KG1 (cell line): Measurements from ENCODE around the gene ZNF619.
"Not testable (repeated sequence)": the region's sequence is repeated elsewhere in the genome, so short reads cannot be mapped to it uniquely, and the experiment has no call there.

ENCODE experiments used
- DNase-seq: peaks from one replicate; lab custom pipeline; 2025; lab: John Stamatoyannopoulos, UW

The ZNF619 gene

GRCh38 chr3:40476478-40477470 is at the start of gene ZNF619:
Gene ZNF619 (plus strand): TSS chr3:40477122. CDS start chr3:40477980, 858 bp downstream.
- peak; percentile 59 for DNase-seq

GRCh38 chr3:40432793-40433192 is 44.1 kb upstream of the ZNF619 start:
- DNase-seq: no peak

GRCh38 chr3:40437889-40438288 is 39.0 kb upstream of the ZNF619 start:
- DNase-seq: no peak

GRCh38 chr3:40445062-40445461 is 31.9 kb upstream of the ZNF619 start:
- DNase-seq: no peak

GRCh38 chr3:40445880-40446279 is 31.0 kb upstream of the ZNF619 start:
- no peak for DNase-seq

- DNase-seq: no peak
Observed at GRCh38 chr3:40450438-40450837, 26.5 kb upstream of the ZNF619 start.

GRCh38 chr3:40451551-40451950 is 25.4 kb upstream of the ZNF619 start:
- no peak for DNase-seq

GRCh38 chr3:40452057-40452456 is 24.9 kb upstream of the ZNF619 start:
- no peak for DNase-seq

GRCh38 chr3:40452562-40452875 is 24.4 kb upstream of the ZNF619 start:
- DNase-seq: no peak

- DNase-seq: peak; percentile 90
Observed at GRCh38 chr3:40452876-40453730, 23.8 kb upstream of the ZNF619 start.

- no peak for DNase-seq
Observed at GRCh38 chr3:40453933-40454332, 23.0 kb upstream of the ZNF619 start.

- DNase-seq: no peak
Observed at GRCh38 chr3:40455328-40455727, 21.6 kb upstream of the ZNF619 start.

GRCh38 chr3:40456279-40456939 is 20.5 kb upstream of the ZNF619 start:
- DNase-seq: no peak

GRCh38 chr3:40456940-40457823 is 19.7 kb upstream of the ZNF619 start, which contains the start of gene RPL14:
Gene RPL14 (plus strand): TSS chr3:40457339. CDS start chr3:40457472, 133 bp downstream.
- DNase-seq: peak; percentile 83

- no peak for DNase-seq
Observed at GRCh38 chr3:40458473-40458872, 18.4 kb upstream of the ZNF619 start.

- not testable (repeated sequence) for DNase-seq
Observed at GRCh38 chr3:40460481-40460880, 16.4 kb upstream of the ZNF619 start.

- no peak for DNase-seq
Observed at GRCh38 chr3:40461161-40461560, 15.8 kb upstream of the ZNF619 start.

- DNase-seq: not testable (repeated sequence)
Observed at GRCh38 chr3:40462838-40463237, 14.1 kb upstream of the ZNF619 start.

GRCh38 chr3:40463579-40463978 is 13.3 kb upstream of the ZNF619 start:
- DNase-seq: no peak

GRCh38 chr3:40464339-40465110 is 12.4 kb upstream of the ZNF619 start:
- DNase-seq: no peak

- DNase-seq: no peak
Observed at GRCh38 chr3:40465111-40465407, 11.9 kb upstream of the ZNF619 start.
